Measurements from ENCODE around the gene CETN1.

The CETN1 gene

DNA sequence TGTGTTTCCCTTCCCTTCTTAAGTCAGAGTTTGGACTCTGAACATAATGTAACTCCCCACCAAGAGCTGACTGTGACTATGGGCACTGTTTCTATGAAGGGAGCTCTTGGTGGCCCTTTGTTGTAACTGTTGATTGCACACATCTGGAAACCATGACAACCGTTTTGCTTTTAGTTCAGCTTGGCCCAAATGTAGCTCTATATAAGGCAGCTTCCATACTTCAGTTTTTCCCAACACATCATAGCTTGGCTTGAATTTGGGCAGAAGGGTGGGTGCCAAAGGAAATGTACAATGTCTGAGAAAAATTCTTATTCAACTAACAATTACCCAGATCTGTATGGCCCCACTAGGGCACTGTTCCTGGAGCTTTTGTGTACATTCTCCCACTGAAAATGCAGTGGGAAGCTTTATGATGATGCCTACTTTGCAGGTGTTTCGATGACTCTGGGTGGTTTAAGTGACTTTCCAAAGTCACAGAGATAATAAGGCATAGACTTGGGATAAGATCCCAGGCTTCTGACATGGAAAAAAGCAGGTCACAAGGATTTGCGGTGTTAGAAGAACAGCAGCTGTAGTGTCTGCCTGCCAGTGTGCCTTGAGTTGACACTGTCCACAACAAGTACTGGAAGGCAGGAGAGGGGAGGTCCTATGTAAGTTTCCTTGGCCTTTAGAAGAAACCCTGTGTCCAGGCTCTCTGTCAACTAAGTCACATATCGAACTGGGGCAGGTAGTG, 2.4 kb upstream of the CETN1 start:
- DNase-seq: no peak

DNA sequence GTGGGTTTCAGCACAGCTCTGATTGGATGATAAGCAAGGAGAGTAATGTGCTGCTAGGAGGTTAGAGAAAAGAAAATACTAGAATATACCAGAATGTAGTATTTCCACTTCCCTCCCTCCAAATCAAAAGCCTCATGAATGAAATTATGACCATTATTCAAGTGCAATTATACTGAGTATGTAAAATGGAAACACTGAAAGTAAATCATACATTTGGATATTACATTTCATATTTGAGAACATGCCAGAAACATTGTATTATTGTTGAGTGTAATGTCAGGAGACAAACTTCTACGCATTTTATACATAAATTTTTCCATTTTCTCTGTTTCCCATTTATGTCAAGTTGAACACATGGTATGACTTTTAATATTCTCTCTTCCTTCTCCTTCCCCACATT, 942 bp upstream of the CETN1 start:
- DNase-seq: no peak

DNA sequence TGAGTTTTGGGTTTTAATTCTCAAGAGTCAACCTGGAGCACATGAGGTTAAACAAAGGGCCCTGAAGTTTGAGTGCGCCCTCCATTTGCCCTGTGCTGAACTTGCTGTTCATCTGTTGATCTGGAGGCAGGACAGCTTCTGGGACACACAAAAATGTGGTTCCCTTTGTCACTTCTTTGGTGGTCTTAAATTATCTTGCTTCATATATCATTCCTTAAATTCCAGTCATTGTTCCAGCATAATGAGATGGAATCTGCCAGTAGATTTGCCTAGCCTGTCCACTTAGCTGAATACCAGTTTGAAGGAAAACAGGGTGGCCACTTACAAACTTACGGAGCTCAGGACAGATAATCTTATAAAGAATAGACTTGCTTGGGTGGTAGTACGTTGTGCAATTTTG, 916 bp downstream of the CETN1 start:
- no peak for DNase-seq

DNA sequence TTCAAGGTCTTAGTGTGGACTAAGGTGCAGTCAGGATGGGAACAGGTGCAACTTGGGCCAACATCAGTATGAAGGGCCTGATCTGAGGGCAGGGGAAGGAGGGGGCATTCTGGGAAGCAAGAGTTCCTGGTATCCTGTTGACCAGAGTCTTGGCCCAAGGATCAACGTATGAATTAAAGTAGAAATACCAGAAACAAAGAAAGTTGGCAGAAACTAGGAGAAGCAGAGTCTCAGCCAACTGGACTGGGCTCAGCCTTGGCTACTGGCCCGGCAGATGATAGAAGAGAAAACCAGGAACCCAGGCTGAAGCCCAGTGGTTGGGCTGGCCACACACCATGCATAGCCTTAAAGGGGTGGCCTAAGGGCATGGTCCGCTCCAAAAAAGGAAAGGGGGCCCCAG, 2.3 kb downstream of the CETN1 start:
- DNase-seq: no peak

DNA sequence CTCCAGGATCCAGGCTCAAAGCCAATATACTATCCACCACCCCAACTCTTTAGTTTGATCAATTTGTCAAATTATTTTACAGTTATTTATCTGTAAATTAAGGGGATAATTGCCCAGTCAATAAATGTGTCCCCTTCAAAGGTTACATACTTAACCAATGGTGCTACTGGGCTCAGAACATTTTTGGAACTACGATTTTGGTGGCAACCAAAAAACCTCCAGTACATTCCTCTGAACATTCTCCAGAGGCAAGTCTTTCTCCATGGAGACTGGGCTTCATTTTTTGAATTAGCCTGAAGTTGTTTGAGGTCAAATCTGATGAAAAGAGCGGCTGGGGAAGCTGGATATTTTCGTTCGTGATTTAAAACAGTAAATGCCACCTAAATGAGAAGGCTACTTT, 14.9 kb downstream of the CETN1 start:
- DNase-seq: no peak

DNA sequence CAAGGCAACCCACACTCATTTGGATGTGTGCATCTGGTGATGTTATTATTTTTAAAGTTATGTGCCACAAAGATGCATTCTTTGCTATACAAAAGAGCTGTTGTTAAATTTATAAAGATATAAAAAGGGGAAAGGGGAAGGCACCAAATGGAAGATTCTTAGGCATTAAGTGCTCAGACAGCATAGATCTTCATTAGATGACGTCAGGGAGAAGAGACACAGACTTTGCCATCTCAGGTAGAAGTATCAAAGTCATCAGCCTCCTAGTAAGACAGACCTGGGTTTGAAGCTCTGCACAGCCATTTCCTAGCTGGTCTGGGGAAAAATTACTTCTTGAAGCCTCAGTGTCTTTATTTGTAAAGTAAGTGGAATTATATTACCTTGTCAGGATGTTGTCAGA, 15.4 kb downstream of the CETN1 start:
- no peak for DNase-seq

DNA sequence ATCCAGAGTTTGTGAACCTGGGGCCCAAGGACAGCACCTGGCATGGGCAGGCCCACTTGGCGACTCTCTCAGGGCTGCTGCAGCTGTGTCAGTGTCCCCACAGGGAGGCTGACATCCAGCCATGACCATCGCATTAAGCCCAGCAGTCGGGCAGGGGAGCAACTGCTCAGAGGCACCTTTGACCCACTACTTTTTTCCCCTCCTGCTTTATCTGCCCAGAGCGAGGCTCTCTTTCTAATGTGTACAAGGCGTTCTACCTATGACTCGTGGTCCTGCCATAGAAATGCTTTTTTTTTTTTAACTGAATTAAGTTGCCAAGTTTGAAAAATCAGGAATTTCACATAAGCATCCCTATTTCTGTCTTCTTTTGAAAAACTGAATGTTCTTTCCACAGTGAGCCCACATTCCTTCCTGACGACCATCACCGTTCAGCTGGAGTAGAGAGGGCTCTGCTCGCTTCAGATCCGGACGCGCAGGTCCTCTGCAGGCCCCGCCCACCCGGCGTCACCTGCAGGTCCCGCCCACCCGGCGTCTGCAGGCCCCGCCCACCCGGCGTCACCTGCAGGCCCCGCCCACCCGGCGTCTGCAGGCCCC, 16.2 kb downstream of the CETN1 start:
- peak in 1 of 2 experiments; percentile 47 for DNase-seq

DNA sequence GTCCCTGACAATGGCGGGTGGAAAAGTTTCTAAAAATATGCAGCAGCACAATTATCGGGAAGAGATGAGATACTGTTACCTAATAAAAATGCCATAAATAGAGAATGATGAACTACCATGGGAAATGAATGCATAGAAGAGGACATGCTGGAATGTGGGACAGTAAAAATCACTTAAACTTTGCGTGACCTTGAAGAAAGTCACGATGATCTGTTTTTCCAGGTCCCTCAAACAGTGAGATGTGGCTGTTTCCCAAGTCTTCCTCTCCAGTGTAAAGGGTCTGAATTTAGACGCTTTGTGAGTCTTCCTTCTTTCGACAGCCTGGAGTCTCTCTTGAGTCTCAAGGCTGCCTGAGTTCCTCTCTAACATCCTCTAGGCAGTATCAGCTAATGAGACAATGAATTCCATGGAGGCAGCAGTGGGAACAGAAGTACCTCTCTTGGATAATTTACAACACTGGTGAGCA, 18.0 kb downstream of the CETN1 start:
- DNase-seq: no peak

DNA sequence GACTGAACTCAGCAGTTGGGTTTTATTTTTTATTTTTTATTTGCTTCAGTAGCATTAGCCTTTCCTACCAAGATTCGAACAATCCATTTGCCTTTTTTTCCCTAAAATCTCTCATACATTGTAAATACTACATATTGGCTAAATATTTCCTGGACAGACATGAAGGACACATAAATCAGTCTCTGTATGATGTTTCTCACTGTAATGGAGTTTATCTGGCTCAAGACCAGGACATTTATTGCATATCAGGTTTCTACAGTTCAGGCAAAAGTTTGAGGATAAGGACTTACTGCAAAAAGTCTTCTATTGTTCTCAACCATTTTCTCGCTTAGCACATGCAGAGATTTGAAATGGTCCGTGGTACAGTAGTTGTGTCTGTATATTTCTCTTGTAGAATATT, 19.9 kb downstream of the CETN1 start:
- DNase-seq: no peak

DNA sequence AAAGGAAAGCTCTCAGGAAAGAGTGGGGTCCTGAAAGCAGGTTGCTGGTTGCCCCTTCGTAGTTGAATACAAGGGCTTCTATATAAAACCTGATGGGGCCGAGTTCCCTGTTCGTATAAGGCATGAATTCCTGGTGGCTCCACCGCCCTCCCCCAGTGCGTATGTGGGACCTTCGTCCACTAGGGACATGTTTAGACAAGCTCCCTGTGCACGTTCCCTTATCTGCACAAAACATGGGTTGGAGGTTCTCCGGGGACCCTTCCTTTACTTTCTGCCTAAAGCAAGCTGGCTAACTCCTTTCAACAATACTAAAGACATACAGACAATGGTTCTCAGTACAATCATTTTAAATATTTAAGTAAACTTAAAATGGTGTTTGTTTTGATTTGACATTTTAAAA, 24.6 kb downstream of the CETN1 start:
- no peak for DNase-seq

DNA sequence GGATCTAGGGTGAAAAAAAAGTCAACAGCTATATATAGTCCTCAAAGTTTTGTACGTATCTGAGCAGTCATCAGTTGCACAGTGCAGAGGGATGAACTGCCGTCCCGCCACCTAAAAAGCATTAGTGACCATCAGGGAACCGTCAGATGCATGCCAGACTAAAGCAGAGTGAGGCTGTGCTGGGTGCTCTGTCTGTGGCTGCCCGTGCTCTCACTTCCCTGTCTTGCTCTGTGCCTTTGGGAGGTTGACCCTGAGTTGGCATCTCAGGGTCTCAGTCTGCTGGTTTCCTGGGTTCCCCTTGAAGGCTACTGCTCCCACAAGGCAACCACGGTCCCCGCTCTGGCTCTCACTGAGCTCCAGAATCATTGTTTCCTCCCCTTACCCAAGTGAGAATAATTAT, 27.8 kb downstream of the CETN1 start:
- no peak for DNase-seq

DNA sequence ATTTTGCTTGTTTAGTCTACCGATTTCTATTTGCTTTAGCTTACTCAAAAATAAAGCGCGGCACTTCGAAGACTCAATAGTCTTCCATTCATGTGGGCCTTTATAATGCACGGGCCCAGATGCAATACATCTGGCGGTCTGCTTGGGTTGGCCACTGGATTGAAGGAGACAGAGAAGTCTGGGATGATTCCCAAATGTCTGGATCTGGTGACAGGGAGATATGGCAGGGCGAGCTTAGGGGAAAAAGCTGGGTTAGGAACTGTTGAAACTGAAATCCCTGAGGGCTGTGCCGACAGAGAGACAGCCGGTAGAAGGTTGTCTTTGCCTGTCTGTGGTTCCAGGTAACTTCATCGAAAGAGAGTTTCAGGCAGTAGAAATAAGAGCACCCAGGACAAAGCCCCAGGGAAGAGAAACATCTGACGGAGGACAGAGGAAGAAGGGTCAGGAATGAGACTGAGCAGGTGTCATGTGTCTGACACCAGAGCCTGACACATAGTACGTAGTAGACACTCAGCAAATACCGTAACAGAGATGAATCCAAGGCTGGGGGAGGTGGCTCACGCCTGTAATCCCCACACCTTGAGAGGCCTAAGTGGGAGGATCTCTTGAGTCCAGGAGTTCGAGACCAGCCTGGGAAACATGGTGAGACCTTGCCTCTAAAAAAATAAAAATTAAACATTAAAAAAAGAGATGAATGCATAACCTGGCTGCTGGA, 30.2 kb downstream of the CETN1 start:
- no peak for DNase-seq

DNA sequence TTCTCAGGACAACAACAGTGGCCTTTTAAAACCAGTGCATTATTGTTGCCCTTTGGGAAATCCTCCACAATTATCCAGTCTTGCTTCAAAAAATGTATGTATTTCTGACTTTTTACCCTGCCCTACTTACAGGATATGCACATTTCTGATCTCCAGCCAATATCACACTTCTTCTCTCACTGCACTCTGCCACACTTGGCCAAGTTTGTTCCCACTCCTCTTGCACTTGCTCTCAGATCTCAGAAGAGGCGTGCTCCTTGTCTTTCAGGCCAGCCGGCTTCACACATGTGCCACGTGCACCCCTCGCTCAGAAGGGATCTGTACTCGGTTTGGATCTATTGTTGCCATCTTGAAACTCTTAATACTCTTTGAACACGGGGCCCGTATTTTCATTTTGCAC, 32.0 kb downstream of the CETN1 start:
- no peak for DNase-seq

DNA sequence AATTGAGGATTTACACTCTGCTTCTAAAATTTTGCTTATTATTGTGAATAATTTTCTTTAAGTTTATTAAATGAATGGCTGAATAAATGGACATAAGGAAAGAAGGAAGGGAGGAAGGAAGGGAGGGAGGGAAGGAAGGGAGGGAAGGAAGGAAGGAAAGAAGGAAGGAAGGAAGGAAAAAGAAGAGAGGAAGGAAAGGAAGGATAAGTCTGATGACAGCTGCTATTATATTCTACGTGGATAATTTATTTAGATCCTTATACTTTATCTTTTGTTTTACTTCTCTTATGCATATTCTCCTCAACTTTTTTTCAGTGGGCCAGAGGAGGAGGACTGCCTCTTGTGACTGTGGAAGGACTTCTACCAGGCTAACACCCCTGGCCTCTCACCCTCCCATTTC, 34.0 kb downstream of the CETN1 start:
- DNase-seq: no peak

DNA sequence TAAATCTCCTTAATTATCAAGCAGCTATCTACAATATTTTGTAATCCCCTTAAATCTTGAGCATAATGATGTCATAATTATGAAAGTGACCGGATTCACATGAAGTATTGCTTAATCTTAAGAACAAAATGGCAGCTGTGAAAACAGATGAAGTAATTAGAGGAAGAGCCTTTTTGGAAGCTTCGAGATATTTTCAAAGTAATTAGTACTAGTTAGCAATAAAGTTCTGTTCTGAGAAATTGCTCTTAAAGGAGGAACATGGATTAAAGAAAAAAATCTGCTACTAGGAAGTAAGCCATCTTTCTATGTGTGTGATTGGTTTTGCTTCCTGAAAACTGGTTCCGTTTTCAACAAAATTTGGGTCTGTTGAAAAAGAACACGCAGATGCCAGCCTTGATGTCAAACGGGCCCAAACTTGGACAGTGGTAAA, 34.9 kb downstream of the CETN1 start:
- no peak for DNase-seq

DNA sequence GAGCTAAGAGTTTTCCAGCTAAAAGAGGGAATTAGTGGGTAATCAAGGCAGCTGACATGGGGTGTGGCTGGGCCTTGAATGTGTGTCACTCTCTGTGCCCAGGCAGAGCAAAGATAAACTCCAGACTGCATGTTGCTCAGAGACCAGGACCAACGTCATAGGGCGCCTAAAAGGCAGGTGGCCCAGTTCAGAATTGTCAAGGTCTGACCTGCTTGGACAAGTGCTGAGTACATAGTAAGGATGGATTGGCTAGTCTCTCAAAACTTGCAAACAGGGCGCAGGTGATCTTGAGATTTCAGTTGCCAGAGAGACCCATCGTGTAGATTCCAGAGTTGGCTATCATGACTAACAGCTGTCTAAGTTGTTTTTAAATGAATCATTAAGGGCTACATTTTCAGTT, 35.6 kb downstream of the CETN1 start:
- DNase-seq: peak; percentile 40 to 55

DNA sequence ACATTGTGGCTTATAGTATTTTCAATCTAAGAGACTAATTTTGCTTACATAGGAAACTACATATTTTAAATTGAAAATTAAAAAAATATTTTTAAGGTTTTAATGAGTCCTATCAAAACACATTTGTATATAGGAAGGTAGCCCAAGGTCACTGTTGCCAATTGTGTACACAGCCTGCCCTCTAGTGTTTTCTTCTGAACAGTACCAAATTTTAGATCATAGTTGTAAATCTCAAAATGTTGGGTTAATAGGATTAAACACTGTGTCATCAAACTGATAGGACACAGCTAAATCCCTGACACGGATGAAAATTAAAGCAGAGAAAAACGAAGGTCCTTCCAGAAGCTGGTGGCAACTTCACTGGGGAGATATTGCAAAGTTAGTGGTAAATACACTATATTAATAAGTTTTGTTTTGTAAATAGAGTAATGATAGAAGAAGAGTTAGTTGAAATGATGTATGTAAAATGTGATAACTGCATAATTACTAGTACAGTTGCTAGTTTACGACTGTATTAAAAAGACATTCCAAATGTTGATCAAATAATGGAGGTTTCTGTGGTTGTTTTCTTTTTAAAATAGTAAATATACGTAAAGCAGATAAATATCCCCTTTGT, 36.3 kb downstream of the CETN1 start:
- peak in 1 of 2 experiments; percentile 28 for DNase-seq

DNA sequence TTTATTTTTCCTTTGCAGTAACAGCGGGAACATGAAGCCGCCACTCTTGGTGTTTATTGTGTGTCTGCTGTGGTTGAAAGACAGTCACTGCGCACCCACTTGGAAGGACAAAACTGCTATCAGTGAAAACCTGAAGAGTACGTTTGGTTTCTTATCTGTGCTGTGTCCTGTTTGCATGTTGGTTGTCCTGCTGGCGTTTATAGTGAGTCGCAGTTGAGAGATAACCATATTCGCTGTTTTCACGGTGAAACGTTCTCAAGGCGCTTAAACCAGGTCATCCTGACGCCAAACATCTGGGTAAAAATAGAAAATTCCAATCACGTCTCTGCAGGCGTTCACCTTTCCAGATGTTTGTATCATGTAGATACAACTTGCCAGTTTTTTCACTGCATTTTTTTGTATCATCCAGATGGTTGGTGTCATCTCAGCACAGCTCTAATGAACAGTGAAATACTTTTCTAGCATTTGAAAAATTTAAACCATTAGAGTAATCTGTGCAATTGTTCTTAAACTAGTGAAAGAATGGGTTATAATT, 37.9 kb downstream of the CETN1 start:
- DNase-seq: no peak

DNA sequence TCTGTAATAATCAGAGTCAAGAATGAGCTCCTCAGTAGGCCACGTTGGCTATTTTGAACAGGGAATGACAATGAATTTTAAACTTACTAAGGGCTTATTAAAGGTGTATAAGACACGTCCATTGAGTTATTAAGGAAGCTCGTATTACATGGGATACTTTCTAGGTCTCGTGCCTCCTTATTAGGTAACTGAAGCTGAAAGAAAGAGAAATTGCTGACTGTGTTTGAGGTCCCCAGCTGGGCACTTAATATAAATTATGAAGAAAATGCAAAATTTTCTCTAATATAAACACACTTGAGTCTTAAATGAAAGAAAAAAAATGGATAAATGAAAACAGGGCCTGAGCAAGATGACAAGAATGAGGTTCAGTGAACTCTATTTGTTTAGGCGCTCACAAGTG, 38.4 kb downstream of the CETN1 start:
- DNase-seq: no peak

DNA sequence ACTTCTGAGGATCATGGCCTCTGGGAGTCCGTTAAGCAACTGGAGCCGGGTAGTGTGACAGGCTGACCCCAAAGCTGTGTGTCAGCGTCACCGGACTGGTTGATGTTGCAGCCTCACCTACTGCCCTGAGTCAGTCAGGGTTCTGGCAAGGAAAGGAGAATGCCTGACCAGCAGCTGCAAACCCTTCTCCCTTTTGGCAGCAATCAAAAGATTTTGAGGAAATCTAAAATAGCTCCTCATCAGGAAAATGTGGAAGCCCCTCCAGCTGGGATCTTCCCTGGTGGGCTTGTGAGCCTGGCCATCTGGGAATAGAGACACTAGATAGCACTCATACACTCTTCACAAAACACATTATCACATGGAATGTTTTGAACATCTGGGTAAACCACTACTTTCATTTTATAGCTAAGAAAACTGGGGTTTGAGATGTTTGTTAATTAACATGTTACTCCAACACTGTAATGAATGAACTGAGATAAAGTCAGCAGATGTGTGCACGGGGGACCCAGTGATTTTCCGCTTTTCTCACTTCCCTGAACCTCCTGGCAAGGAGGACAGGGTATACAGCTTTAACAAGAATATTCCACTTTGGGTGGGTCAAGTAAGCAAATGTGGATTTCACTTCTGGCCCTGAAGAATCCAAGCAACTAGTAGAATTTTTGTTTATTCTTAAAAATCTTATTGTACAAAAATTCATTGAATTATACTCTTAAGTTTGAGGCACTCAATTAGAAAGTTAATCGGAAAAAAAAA, 41.3 kb downstream of the CETN1 start:
- DNase-seq: no peak

DNA sequence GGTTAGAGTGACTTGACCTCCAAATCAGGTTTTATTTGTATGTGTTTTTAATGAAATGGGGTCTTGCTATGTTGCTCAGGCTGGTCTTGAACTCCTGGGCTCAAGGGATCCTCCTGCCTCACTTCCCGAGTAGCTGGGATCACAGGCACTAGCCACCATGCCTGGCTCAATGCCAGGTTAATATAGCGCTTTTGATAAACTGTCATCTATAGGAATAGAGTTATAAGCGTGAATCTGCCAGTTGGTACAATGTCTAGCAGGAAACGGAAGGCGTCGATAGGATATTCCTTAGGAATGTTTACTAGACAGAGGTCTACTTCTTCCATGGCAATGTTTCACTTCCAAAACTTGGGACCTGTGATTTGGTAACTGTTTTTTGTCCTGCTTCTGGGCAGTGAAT, 42.1 kb downstream of the CETN1 start:
- no peak for DNase-seq

DNA sequence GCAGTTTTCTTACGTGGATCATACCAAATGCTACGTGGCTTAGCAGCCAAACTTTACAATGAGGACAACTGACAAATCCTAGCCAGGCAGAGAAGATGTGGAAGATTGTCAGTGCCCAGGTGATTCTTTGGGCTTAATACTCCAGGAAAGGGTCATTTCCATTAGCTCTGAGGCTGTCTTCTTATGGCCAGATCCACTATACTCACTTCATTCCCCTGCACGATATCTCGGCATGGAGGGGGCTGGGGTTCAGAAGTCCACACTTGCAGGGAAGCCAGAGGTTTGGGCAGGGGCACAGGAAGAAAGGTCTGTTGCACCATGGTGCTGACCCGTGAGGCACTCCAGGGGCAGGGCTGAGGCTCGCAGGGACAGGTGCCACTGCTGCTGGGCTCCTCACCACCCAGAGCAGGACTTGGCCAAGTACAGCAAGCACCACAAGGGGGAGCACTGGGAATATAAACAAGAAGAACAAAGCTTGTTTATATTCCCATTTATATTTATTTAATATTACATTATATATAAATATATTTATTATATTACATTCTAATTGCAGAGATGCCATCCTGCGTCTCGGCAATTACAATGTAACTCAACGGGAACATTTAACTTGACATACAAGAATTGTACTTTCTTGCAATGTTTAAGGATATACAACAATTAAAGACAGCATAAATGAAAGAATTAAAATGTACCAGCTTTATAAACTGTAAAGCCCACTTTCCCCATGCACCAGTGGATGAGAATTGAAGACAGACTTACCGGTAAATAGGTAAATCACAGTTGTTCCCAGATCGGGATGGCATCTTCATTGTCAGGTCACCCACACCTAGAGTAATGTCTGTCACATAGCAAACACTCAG, 43.8 kb downstream of the CETN1 start:
- peak; percentile 37 to 71 for DNase-seq
